NK-92 treated with Interleukin-12 subunit alpha and Interleukin-12 subunit beta, amount 100 ng/mL, for 24 hours (cell line): ENCODE measurements around the gene TMPRSS6.

ENCODE experiments used
- DNase-seq: peaks from one replicate; lab custom pipeline; 2025; lab: John Stamatoyannopoulos, UW

TMPRSS6 gene

DNA sequence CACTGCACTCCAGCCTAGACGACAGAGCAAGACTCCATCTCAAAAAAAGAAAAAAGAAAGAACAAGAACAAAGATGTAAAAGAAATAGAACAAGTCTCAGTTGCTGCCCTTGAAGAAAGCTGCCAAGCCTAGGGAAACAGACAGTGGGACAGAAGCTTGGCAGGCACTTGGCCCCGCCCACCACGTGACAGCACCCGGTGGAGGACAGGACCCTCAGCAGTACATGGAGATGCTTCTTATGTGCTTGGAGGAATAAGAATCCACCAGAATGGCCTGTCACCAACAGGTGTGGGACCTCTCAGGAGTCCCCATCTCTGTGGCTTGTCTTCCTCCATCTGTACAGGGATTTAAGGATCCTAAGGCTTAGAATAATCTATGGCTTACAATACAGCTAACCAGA, 7.6 kb upstream of the TMPRSS6 start:
- DNase-seq, result no peak

DNA sequence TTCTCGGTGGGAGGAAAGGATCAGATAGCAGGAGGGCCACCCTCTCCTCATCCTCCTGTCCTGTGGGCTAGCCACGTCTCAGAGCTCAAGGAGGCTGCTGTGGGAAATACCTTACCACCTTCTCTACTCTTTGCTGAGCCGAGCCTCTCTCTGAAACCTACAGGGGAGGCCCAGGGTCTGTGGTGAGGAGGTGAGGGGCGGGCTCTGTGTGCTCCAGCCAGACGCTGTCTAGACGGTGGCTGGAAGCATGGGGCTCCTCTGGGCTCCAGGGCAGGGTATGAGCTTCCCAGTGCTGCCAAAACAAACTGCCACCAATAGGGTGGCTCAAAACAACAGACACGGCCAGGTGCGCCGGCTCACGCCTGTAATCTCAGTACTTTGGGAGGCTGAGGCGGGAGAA, 5.5 kb upstream of the TMPRSS6 start:
- no peak for DNase-seq

DNA sequence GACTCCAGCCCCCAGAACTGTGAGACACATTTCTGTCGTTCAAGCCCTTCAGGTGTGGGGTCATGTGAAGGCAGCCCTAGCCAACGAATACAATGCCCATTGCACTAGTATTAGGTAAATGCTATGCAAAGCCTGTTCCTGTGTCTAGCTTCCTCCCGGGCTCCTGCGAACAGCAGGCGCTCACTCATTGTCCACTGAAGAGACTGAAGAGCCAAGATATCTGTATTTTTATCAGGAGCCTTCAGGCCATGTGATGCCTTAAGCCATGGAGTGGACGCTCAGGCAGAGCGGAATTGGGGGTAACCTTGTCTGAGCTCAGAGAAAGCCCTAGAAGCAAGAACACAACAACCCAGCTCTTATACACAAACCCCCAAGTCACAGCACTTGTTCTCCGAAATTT, 4.2 kb upstream of the TMPRSS6 start:
- no peak for DNase-seq

DNA sequence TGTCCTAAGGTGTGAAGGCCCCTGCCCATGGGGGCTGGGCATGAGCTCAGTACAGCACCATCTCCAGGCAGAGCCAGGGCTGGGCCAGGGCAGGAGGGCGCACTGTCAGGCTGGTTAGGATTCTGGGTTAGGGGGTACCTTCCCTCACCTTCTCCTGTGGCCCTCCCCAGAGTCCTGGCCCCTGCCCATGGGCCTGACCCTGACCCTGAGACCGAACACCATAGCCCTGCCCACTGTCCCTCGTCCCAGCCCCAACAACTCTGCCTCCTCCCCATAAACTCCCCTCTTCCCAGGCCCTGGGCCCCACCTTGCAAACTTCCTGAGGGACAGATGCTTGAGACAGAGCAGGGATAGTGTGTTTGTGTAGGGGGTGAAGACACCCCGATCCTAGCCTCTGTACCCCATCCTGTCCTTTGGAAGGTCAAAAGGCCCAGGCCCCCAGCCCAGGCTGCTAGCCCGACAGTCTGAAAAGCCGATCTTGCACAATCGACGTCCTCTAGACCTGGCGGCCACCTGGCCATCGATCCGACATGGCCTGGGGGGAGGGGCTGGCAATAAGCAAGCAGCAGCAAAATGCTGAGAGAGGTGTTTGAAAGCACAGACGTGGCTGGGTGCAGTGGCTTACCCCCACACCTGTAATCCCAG, 2.7 kb upstream of the TMPRSS6 start:
- DNase-seq, result no peak

- DNase-seq, result no peak
These were observed 1.7 kb upstream of the TMPRSS6 start for GRCh38 chr22:37111156-37111717.

- no peak for DNase-seq
These were observed 1.5 kb downstream of the TMPRSS6 start for GRCh38 chr22:37107816-37108621.

GRCh38 chr22:37105990-37106389, 3.5 kb downstream of the TMPRSS6 start:
- DNase-seq, result no peak

DNA sequence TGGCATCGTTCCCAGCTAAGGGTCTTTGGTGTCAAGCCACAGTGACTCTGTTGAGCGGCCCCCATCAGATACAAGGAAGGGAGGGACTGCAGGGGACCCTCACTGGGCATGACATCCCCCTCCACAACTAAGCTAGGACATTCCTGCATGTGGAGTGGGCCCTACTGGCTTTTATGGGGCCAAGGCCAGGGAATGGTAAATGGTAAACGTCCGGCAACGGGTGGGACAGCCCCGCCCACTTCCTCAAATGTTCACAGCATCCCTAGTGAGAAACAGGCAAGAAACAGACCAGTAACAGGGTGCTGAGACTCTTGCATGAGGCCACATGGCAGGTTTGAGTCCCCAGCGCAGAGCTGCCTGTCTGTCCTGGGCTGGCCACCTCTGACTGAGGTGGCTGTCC, 4.4 kb downstream of the TMPRSS6 start:
- DNase-seq, result no peak

- no peak for DNase-seq
These were observed 5.7 kb downstream of the TMPRSS6 start for GRCh38 chr22:37103656-37104452.

GRCh38 chr22:37103151-37103550, 6.4 kb downstream of the TMPRSS6 start:
- DNase-seq, result no peak

DNA sequence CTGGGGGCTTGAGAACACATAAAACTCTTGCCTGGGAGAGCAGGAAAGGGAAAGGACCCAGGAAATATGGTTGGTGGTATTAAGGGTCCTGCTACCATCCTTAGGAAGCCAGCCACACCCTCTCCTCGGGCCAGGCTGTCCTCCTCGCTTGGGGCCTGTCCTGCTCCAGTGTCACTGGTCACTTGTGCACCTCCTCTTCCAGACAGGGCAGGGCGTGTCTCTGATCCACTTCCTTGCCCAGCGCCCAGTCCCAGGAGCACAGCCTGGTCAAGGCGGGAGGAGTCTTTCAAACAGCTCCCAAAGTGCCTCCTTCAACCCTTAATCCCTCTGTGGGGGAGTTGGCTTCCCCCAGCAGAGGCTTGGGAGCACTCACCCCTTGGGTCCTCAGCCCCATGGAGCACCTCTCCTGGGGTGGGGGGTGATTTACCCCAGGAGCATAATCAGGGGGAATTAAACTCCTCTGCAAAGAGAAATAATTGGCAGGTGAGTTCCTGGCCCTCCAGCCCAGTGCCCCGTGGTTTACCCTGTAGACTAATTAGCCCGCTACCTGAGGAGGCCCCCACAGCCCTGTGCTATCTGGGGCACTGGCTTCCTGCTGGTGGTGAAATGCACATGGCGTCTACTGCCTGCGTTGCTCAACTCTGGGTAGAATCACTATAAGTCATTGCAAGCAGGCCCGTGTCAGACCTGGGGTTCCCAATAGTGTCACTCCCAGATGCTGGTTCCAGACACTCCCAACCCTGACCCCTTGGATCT, 8.0 kb downstream of the TMPRSS6 start:
- DNase-seq, result no peak

DNA sequence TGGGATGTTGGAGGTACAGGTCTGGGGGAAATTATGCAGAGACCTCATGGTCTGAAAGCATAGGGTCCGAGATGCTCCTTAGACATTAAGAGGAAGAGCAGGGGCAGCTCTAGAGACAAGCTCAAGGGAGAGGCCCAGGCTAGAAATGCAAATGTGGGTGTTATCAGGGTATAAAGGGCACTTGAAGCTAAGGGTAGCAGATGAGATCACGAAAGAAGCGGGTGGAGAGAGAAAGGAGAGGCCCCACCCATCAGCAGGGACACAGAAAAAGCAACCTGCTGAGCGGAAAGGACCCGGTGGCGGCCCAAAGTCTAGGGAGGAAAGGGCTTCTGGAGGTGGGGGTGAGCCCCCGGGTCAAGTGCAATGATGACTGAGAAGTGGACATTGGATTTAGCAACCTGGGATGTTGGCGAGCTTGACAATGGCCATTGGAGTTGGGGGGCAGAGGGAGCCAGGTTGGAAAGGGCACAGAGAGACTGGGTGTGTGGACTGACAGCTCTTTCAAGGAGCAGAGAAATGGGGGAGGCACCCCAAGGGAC, 8.9 kb downstream of the TMPRSS6 start:
- DNase-seq, result no peak

DNA sequence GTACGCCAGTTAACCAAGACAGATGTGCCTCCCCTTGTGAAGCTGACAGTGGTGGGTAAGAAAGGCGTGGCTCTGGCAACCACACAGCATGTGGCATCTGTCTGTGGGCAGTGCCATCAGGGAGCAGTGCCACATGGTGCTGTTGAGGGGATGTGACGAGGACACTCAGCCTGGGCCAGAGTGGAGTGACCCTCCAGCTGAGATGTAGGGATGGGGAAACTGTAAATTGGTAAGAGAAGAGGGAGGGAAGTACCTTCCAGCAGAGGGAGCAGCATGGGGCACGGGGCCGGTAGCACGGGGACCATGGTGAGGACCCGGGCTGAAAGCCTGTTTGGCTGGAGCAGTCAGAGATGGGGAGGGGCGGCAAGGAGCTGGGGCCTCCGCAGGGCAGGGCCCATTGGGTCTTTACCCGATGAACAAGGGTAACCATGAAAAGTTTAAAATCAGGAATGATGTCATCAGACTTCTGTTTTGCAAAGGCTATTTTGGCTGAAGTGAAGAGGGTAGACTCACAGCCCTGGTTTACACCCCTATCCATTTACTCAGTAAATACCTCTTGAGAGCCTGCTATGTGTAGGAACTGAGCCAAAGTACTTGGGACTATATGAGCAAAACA, 10.4 kb downstream of the TMPRSS6 start:
- DNase-seq, result no peak

DNA sequence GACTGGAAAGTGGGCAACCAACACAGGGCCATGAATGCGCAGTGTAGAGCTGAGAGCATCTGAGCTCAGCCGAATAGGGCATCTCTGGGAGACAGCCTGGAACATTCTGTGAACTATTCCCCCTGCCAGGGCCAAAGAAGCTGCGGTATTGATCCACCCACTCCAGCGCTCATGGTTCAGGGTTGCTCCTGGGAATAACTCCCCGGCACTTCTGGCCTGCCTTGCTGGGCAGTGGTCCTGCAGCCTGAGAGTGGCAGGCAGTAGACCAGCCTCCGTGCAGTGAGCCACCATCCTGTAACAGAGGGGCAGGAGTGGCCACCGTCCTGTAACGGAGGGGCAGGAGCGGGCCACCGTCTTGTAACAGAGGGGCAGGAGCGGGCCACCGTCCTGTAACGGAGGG, 12.2 kb downstream of the TMPRSS6 start:
- DNase-seq, result no peak

DNA sequence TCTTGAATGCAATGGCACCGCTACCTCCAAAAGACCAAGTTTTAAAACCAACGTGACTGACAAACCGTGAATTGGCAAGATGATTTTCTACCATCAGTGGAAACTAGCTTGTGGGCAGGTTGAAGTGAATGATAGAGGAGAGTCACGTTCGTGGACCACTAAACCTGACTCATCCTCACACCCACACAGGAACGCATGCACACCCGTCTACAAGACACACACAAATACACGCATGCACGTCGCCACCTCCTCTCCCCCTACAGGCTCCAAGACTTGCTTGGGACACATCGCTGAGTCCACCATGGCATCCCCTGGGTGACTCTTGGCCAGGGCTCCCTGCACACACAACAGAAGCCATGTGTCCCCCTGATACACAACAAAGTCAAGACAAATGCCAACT, 14.4 kb downstream of the TMPRSS6 start:
- DNase-seq, result no peak

DNA sequence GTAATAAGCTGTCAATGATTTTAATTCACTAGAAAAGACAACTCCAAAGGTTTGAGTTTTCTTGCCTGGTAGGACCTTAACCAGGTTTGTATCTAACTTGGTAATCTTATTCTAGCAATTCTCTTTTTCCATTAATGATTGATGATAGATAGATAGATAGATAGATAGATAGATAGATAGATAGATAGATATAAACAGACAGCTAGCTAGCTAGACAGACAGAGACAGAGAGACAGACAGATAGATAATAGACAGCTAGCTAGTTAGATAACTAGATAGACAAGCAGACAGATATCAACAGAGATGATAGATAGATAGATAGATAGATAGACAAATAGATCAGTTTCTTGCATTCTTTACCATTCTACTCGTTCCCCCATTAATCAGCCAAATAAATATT, 15.3 kb downstream of the TMPRSS6 start:
- DNase-seq, result no peak

DNA sequence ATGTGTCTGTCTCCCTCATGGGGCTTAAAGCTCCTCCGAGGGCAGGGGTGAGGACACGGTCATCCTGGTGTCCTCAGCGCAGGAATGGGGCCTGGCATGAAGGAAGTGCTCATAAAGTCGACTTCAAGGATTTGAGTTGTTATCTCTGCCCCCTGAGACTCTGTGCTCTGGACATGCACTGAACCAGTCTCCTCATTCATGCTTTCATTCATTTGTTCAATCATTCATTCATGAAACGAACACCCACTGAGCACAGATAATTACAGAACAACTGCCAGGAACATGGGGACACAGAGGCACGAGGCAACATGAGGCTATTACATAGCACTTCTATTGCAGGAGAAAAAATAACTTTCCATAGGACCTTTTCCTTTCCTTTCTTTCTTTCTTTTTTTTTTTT, 16.5 kb downstream of the TMPRSS6 start:
- DNase-seq, result no peak

DNA sequence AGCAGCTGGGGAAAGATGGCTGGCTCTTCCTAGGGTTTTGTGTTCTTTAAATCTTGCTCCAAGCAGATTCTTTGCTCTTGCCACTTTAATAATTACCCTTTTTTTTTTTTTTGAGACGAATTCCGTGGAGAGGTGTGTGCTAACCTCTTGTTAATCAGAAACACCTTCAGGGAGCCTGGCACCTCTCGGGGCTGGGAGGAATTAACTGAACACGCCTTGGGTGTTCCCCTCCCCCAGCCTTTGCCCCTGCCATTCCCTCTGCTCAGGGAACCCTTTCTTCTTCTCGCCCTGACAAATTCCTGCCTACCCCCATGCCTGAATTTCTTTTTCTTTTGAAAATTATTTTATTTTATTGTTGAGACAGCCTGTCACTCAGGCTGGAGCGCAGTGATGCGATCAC, 17.5 kb downstream of the TMPRSS6 start:
- DNase-seq, result no peak

GRCh38 chr22:37090920-37091695, 18.4 kb downstream of the TMPRSS6 start:
- no peak for DNase-seq

- no peak for DNase-seq
These were observed 20.1 kb downstream of the TMPRSS6 start for GRCh38 chr22:37089434-37089833.
